ENCODE data around the gene MYRIP.

MYRIP gene

DNA sequence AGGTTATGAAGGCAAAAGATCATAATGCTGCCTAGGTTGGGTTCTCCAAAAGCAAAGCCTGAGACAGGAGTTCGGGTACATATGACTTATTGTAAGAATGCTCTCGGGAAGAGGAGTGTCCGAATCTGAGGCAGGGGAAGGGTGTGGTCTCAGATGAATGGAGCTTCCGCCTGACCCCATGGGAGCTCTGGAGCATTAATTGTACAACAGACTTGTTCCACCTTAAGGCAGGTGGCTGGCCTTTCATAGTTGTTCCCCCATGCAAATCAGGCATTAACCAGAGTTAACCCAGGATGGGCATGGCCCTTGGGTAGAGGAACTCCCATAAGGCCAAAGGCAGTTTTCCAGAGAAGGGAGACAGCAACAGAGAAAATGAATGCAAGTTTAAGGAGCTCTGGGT, 170.6 kb downstream of the MYRIP start:
- DNase-seq = no peak
- no peak overlapping the region for H3K9ac ChIP-seq (ENCODE audit: low read length)
- H2BK15ac ChIP-seq (ENCODE audit: low read depth, poor library complexity, severe bottlenecking) = no peak overlapping the region
- H3K4ac ChIP-seq (ENCODE audit: low read depth in 1 of 2, low read length in 2 of 2) = no peak overlapping the region
- H3K27ac ChIP-seq (ENCODE audit: low read length, poor library complexity, severe bottlenecking) = no peak overlapping the region
- no peak overlapping the region for H2AFZ ChIP-seq (ENCODE audit: low read depth, low read length)
- no peak overlapping the region for H4K91ac ChIP-seq (ENCODE audit: low read length)
- H2BK5ac ChIP-seq (ENCODE audit: low read depth, low read length, poor library complexity, severe bottlenecking) = no peak overlapping the region
- no peak overlapping the region for H3K4me3 ChIP-seq (ENCODE audit: insufficient read depth in 1 of 2, low read depth in 1 of 2, low read length in 2 of 2)
- WGBS = 79% methylated on average over 4 of the region's 4 CpGs
- no peak overlapping the region for H3K4me2 ChIP-seq (ENCODE audit: low read length, poor library complexity, severe bottlenecking)
- H3K79me1 ChIP-seq (replicated peaks; ENCODE audit: low read length, poor library complexity, severe bottlenecking) = no peaks in the 10 kb centered on the region
- H2BK12ac ChIP-seq (ENCODE audit: low read length in 2 of 2) = no peak overlapping the region
- H3K4me1 ChIP-seq (ENCODE audit: control insufficient read depth, insufficient read depth, low read depth, low read length) = no peaks in the 10 kb centered on the region
- H3K9me3 ChIP-seq (ENCODE audit: control insufficient read depth, low read length) = no peaks in the 10 kb centered on the region
- H3K23ac ChIP-seq (ENCODE audit: low read length in 2 of 2) = no peak overlapping the region
- no peaks in the 10 kb centered on the region for H3K27me3 ChIP-seq (ENCODE audit: control insufficient read depth in 1 of 2, insufficient read depth in 1 of 2, low read length in 2 of 2)
- H3K36me3 ChIP-seq (ENCODE audit: control insufficient read depth in 1 of 2, insufficient read depth in 2 of 2, low read depth in 1 of 2, low read length in 2 of 2) = no peaks in the 10 kb centered on the region
- H4K8ac ChIP-seq (ENCODE audit: low read length) = no peak overlapping the region
- no peak overlapping the region for H3K14ac ChIP-seq (ENCODE audit: low read length in 2 of 2)
- no peak overlapping the region for H2AK5ac ChIP-seq (ENCODE audit: low read length, severe bottlenecking)
- no peak overlapping the region for H2BK120ac ChIP-seq (ENCODE audit: low read depth, low read length)
- no peak overlapping the region for H3K18ac ChIP-seq (ENCODE audit: low read depth in 1 of 2, low read length in 2 of 2)

DNA sequence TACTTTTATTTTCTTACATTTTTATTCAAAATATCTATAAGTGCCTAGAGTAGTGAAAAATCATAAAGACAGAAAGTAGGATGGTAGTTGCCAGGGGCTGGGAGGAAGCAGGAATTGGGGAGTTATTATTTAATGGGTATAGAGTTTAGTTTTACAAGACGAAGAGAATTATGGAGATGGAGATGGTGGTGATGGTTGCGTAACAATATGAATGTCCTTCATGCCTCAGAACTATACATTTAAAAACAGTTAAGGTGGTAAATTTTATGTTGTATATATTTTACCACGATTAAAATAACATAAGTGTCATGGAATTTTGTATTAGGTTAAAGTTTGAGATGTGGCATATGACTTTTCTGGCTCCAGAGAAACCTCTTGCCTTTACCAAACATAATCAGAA, 171.4 kb downstream of the MYRIP start:
- no peak overlapping the region for H2BK15ac ChIP-seq (ENCODE audit: low read depth, poor library complexity, severe bottlenecking)
- no peaks in the 10 kb centered on the region for H3K9me3 ChIP-seq (ENCODE audit: control insufficient read depth, low read length)
- no peak overlapping the region for H2BK5ac ChIP-seq (ENCODE audit: low read depth, low read length, poor library complexity, severe bottlenecking)
- no peak overlapping the region for H3K9ac ChIP-seq (ENCODE audit: low read length)
- H2BK120ac ChIP-seq (ENCODE audit: low read depth, low read length) = no peak overlapping the region
- H4K91ac ChIP-seq (ENCODE audit: low read length) = no peak overlapping the region
- no peak overlapping the region for H2AFZ ChIP-seq (ENCODE audit: low read depth, low read length)
- no peak overlapping the region for H3K4me2 ChIP-seq (ENCODE audit: low read length, poor library complexity, severe bottlenecking)
- H3K27ac ChIP-seq (ENCODE audit: low read length, poor library complexity, severe bottlenecking) = no peak overlapping the region
- no peak overlapping the region for H3K4me3 ChIP-seq (ENCODE audit: insufficient read depth in 1 of 2, low read depth in 1 of 2, low read length in 2 of 2)
- no peaks in the 10 kb centered on the region for H3K27me3 ChIP-seq (ENCODE audit: control insufficient read depth in 1 of 2, insufficient read depth in 1 of 2, low read length in 2 of 2)
- no peaks in the 10 kb centered on the region for H3K79me1 ChIP-seq (replicated peaks; ENCODE audit: low read length, poor library complexity, severe bottlenecking)
- H3K4ac ChIP-seq (ENCODE audit: low read depth in 1 of 2, low read length in 2 of 2) = no peak overlapping the region
- no peak overlapping the region for H2AK5ac ChIP-seq (ENCODE audit: low read length, severe bottlenecking)
- H3K18ac ChIP-seq (ENCODE audit: low read depth in 1 of 2, low read length in 2 of 2) = no peak overlapping the region
- H2BK12ac ChIP-seq (ENCODE audit: low read length in 2 of 2) = no peak overlapping the region
- WGBS = no CpG with 5 or more reads among the region's 3 CpGs
- no peak overlapping the region for H3K23ac ChIP-seq (ENCODE audit: low read length in 2 of 2)
- H3K4me1 ChIP-seq (ENCODE audit: control insufficient read depth, insufficient read depth, low read depth, low read length) = no peaks in the 10 kb centered on the region
- DNase-seq = no peak
- no peak overlapping the region for H3K14ac ChIP-seq (ENCODE audit: low read length in 2 of 2)
- no peaks in the 10 kb centered on the region for H3K36me3 ChIP-seq (ENCODE audit: control insufficient read depth in 1 of 2, insufficient read depth in 2 of 2, low read depth in 1 of 2, low read length in 2 of 2)
- H4K8ac ChIP-seq (ENCODE audit: low read length) = no peak overlapping the region

DNA sequence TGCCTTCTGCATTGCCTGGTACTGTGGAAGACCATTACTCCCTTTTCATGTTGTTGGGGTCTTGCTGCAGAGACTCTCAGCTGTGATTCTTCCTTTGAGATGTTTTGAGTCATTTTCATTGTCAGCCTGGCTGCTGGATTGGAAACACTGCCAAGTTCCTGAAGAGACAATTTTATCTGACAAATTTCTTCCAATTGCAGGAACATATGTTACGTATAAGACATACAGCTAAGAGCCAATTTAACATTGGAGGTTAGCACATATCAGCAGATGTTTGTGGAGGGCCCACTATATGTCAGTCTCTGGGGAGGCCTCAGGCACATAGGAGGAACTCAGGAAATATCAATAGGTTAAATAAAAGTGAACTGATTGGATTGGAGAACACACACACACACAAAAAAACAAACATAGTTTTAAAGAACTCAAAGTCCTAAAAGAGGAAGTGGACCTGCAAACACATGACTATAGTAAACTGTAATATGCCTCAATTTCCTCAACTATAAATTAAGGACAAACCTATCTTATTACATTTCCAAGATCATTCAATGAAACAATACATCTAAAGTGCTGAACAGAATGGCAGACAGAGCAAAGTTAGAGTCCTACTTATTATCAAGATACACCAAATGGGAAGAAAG, 172.3 kb downstream of the MYRIP start:
- H3K4me3 ChIP-seq (ENCODE audit: insufficient read depth in 1 of 2, low read depth in 1 of 2, low read length in 2 of 2) = no peak overlapping the region
- H3K23ac ChIP-seq (ENCODE audit: low read length in 2 of 2) = no peak overlapping the region
- no peaks in the 10 kb centered on the region for H3K27me3 ChIP-seq (ENCODE audit: control insufficient read depth in 1 of 2, insufficient read depth in 1 of 2, low read length in 2 of 2)
- H3K4me1 ChIP-seq (ENCODE audit: control insufficient read depth, insufficient read depth, low read depth, low read length) = no peaks in the 10 kb centered on the region
- no peaks in the 10 kb centered on the region for H3K9me3 ChIP-seq (ENCODE audit: control insufficient read depth, low read length)
- no peaks in the 10 kb centered on the region for H3K36me3 ChIP-seq (ENCODE audit: control insufficient read depth in 1 of 2, insufficient read depth in 2 of 2, low read depth in 1 of 2, low read length in 2 of 2)
- H2AK5ac ChIP-seq (ENCODE audit: low read length, severe bottlenecking) = no peak overlapping the region
- H2AFZ ChIP-seq (ENCODE audit: low read depth, low read length) = no peak overlapping the region
- no peak overlapping the region for H2BK12ac ChIP-seq (ENCODE audit: low read length in 2 of 2)
- no peak overlapping the region for H3K27ac ChIP-seq (ENCODE audit: low read length, poor library complexity, severe bottlenecking)
- H4K91ac ChIP-seq (ENCODE audit: low read length) = no peak overlapping the region
- 100% methylated on average over 1 of the region's 1 CpG for WGBS
- H3K4ac ChIP-seq (ENCODE audit: low read depth in 1 of 2, low read length in 2 of 2) = no peak overlapping the region
- H2BK120ac ChIP-seq (ENCODE audit: low read depth, low read length) = no peak overlapping the region
- H2BK15ac ChIP-seq (ENCODE audit: low read depth, poor library complexity, severe bottlenecking) = no peak overlapping the region
- no peak overlapping the region for H4K8ac ChIP-seq (ENCODE audit: low read length)
- no peak overlapping the region for H2BK5ac ChIP-seq (ENCODE audit: low read depth, low read length, poor library complexity, severe bottlenecking)
- H3K4me2 ChIP-seq (ENCODE audit: low read length, poor library complexity, severe bottlenecking) = no peak overlapping the region
- no peaks in the 10 kb centered on the region for H3K79me1 ChIP-seq (replicated peaks; ENCODE audit: low read length, poor library complexity, severe bottlenecking)
- DNase-seq = no peak
- no peak overlapping the region for H3K9ac ChIP-seq (ENCODE audit: low read length)
- H3K18ac ChIP-seq (ENCODE audit: low read depth in 1 of 2, low read length in 2 of 2) = no peak overlapping the region
- H3K14ac ChIP-seq (ENCODE audit: low read length in 2 of 2) = no peak overlapping the region

DNA sequence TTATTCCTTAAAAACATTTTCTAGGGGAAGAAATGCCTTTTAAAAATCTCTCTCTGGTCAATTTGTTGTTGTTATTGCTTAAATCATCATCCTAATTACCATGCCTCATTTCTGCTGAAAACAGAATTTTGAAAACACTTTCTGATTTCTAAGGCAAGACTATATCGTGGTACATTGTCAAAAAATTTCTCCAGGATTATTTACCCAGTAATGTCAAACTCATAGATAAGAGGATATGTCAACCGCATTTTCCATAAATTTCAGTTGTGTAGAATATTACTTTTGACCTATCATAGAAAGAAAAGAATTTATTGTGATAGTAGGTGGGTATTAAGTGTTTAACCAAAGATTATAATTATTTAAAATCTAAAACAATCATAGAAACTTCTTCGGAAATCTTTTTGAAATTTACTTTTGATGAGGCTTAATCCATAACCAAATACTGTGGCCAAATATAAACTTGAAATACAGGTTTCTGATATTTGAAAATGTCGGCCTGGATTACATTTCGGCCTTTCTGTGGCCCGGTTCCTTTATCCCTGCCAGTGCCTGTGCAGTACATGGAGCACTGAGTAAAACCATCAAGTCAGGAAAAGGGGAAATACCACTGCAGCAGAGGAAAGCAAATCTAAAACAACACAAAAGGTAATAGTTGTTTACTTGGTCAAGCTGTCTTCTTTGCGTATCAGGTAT, 173.4 kb downstream of the MYRIP start:
- no peak overlapping the region for H2BK120ac ChIP-seq (ENCODE audit: low read depth, low read length)
- no peaks in the 10 kb centered on the region for H3K79me1 ChIP-seq (replicated peaks; ENCODE audit: low read length, poor library complexity, severe bottlenecking)
- H2BK12ac ChIP-seq (ENCODE audit: low read length in 2 of 2) = no peak overlapping the region
- no peaks in the 10 kb centered on the region for H3K4me1 ChIP-seq (ENCODE audit: control insufficient read depth, insufficient read depth, low read depth, low read length)
- no peak overlapping the region for H3K14ac ChIP-seq (ENCODE audit: low read length in 2 of 2)
- H2BK5ac ChIP-seq (ENCODE audit: low read depth, low read length, poor library complexity, severe bottlenecking) = no peak overlapping the region
- no peak overlapping the region for H2AFZ ChIP-seq (ENCODE audit: low read depth, low read length)
- no peak overlapping the region for H2BK15ac ChIP-seq (ENCODE audit: low read depth, poor library complexity, severe bottlenecking)
- WGBS = 89% methylated on average over 3 of the region's 7 CpGs
- H3K9ac ChIP-seq (ENCODE audit: low read length) = no peak overlapping the region
- no peak overlapping the region for H3K23ac ChIP-seq (ENCODE audit: low read length in 2 of 2)
- H3K4ac ChIP-seq (ENCODE audit: low read depth in 1 of 2, low read length in 2 of 2) = no peak overlapping the region
- no peak overlapping the region for H2AK5ac ChIP-seq (ENCODE audit: low read length, severe bottlenecking)
- H3K4me3 ChIP-seq (ENCODE audit: insufficient read depth in 1 of 2, low read depth in 1 of 2, low read length in 2 of 2) = no peak overlapping the region
- no peaks in the 10 kb centered on the region for H3K36me3 ChIP-seq (ENCODE audit: control insufficient read depth in 1 of 2, insufficient read depth in 2 of 2, low read depth in 1 of 2, low read length in 2 of 2)
- H4K8ac ChIP-seq (ENCODE audit: low read length) = no peak overlapping the region
- no peak overlapping the region for H3K4me2 ChIP-seq (ENCODE audit: low read length, poor library complexity, severe bottlenecking)
- H3K27me3 ChIP-seq (ENCODE audit: control insufficient read depth in 1 of 2, insufficient read depth in 1 of 2, low read length in 2 of 2) = no peaks in the 10 kb centered on the region
- no peak overlapping the region for H4K91ac ChIP-seq (ENCODE audit: low read length)
- H3K27ac ChIP-seq (ENCODE audit: low read length, poor library complexity, severe bottlenecking) = no peak overlapping the region
- no peak overlapping the region for H3K18ac ChIP-seq (ENCODE audit: low read depth in 1 of 2, low read length in 2 of 2)
- no peaks in the 10 kb centered on the region for H3K9me3 ChIP-seq (ENCODE audit: control insufficient read depth, low read length)
- no peak for DNase-seq
